ENCODE results near the gene WDR82.

The WDR82 gene

DNA sequence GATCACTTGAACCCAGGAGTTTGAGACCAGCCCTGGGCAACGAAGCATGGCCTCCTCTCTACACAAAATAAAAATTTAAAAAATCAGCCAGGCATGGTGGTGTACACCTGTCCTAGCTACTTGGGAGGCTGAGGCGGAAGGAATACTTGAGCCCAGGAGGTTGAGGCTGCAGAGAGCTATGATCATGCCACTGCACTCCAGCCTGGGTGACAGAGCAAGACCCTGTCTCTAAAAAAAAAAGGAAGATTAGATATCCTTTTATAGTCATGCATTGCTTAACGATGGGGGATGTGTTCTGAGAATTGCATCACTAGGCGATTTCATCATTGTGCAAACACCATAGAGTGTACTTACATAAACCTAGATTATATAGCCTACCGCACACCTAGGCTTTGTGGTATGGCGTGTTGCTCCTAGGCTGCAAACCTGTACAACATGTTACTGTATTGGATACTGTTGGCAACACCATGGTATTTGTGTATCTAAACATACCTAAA is 67.9 kb downstream of the WDR82 start:
- ATAC-seq (ENCODE audit: insufficient read depth, low read depth) (no peak), DNase-seq (no peak)
- H4K20me1 ChIP-seq (ENCODE audit: insufficient read depth, low read length), result no peaks in the 10 kb centered on the region; the same call in 1 of the 2 replicates
- no peak overlapping the region for H3K27ac ChIP-seq (ENCODE audit: low read length)
- no peak overlapping the region for H3K4me2 ChIP-seq (ENCODE audit: insufficient read depth, low read length)
- H3K9ac ChIP-seq (ENCODE audit: low read depth, low read length), result no peak overlapping the region
- TF ChIP-seq, protein P1, sequence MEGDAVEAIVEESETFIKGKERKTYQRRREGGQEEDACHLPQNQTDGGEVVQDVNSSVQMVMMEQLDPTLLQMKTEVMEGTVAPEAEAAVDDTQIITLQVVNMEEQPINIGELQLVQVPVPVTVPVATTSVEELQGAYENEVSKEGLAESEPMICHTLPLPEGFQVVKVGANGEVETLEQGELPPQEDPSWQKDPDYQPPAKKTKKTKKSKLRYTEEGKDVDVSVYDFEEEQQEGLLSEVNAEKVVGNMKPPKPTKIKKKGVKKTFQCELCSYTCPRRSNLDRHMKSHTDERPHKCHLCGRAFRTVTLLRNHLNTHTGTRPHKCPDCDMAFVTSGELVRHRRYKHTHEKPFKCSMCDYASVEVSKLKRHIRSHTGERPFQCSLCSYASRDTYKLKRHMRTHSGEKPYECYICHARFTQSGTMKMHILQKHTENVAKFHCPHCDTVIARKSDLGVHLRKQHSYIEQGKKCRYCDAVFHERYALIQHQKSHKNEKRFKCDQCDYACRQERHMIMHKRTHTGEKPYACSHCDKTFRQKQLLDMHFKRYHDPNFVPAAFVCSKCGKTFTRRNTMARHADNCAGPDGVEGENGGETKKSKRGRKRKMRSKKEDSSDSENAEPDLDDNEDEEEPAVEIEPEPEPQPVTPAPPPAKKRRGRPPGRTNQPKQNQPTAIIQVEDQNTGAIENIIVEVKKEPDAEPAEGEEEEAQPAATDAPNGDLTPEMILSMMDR (IDR thresholded peaks at IDR 0.05; ENCODE audit: borderline replicate concordance, extremely low read depth, low read length, poor library complexity, severe bottlenecking), result no peak
- TF ChIP-seq EZH2 (IDR thresholded peaks at IDR 0.05; ENCODE audit: borderline replicate concordance, low read depth, low read length, severe bottlenecking), result no peak
- no peaks in the 10 kb centered on the region for H3K4me1 ChIP-seq (ENCODE audit: insufficient read depth, low read length)
- H3K4me3 ChIP-seq (ENCODE audit: low read depth in 1 of 2, low read length in 2 of 2), result no peak overlapping the region
- H3K27me3 ChIP-seq (ENCODE audit: insufficient read depth, low read length, poor library complexity), result no peaks in the 10 kb centered on the region
- H3K36me3 ChIP-seq (ENCODE audit: insufficient read depth, low read length), result peaks cover 95% of the 10 kb centered on the region
- H2AFZ ChIP-seq (ENCODE audit: low read depth, low read length), result no peak overlapping the region
- H3K79me2 ChIP-seq (ENCODE audit: insufficient read depth, low read length), result no peaks in the 10 kb centered on the region
- H3K9me3 ChIP-seq (ENCODE audit: insufficient read depth, low read length, severe bottlenecking), result no peaks in the 10 kb centered on the region

GRCh38 chr3:52210037-52210436 is 68.4 kb downstream of the WDR82 start:
- peaks cover 95% of the 10 kb centered on the region for H3K36me3 ChIP-seq (ENCODE audit: insufficient read depth, low read length)
- no peak overlapping the region for H3K4me3 ChIP-seq (ENCODE audit: low read depth in 1 of 2, low read length in 2 of 2)
- no peak for TF ChIP-seq EZH2 (IDR thresholded peaks at IDR 0.05; ENCODE audit: borderline replicate concordance, low read depth, low read length, severe bottlenecking)
- TF ChIP-seq, protein P1 (IDR thresholded peaks at IDR 0.05; ENCODE audit: borderline replicate concordance, extremely low read depth, low read length, poor library complexity, severe bottlenecking), result no peak
- no peak overlapping the region for H2AFZ ChIP-seq (ENCODE audit: low read depth, low read length)
- H3K4me2 ChIP-seq (ENCODE audit: insufficient read depth, low read length), result no peak overlapping the region
- ATAC-seq (ENCODE audit: insufficient read depth, low read depth), result no peak
- no peaks in the 10 kb centered on the region for H3K79me2 ChIP-seq (ENCODE audit: insufficient read depth, low read length)
- no peaks in the 10 kb centered on the region; the same call in 1 of the 2 replicates for H4K20me1 ChIP-seq (ENCODE audit: insufficient read depth, low read length)
- H3K4me1 ChIP-seq (ENCODE audit: insufficient read depth, low read length), result no peaks in the 10 kb centered on the region
- no peaks in the 10 kb centered on the region for H3K27me3 ChIP-seq (ENCODE audit: insufficient read depth, low read length, poor library complexity)
- no peaks in the 10 kb centered on the region for H3K9me3 ChIP-seq (ENCODE audit: insufficient read depth, low read length, severe bottlenecking)
- H3K27ac ChIP-seq (ENCODE audit: low read length), result no peak overlapping the region
- H3K9ac ChIP-seq (ENCODE audit: low read depth, low read length), result no peak overlapping the region
- DNase-seq, result no peak

GRCh38 chr3:52208556-52208955 is 69.9 kb downstream of the WDR82 start:
- Histone ChIP-seq H3K79me2 (ENCODE audit: insufficient read depth, low read length) (no peaks in the 10 kb centered on the region), H2AFZ (ENCODE audit: low read depth, low read length) (no peak overlapping the region), H3K4me1 (ENCODE audit: insufficient read depth, low read length) (no peaks in the 10 kb centered on the region), H3K36me3 (ENCODE audit: insufficient read depth, low read length) (peaks cover 95% of the 10 kb centered on the region), H3K4me3 (ENCODE audit: low read depth in 1 of 2, low read length in 2 of 2) (no peak overlapping the region), H4K20me1 (ENCODE audit: insufficient read depth, low read length) (no peaks in the 10 kb centered on the region; the same call in 1 of the 2 replicates), H3K9me3 (ENCODE audit: insufficient read depth, low read length, severe bottlenecking) (no peaks in the 10 kb centered on the region), H3K27ac (ENCODE audit: low read length) (no peak overlapping the region), H3K9ac (ENCODE audit: low read depth, low read length) (no peak overlapping the region), H3K27me3 (ENCODE audit: insufficient read depth, low read length, poor library complexity) (no peaks in the 10 kb centered on the region), H3K4me2 (ENCODE audit: insufficient read depth, low read length) (no peak overlapping the region)
- no peak for DNase-seq
- no peak for TF ChIP-seq EZH2 (IDR thresholded peaks at IDR 0.05; ENCODE audit: borderline replicate concordance, low read depth, low read length, severe bottlenecking)
- TF ChIP-seq, protein P1 (IDR thresholded peaks at IDR 0.05; ENCODE audit: borderline replicate concordance, extremely low read depth, low read length, poor library complexity, severe bottlenecking), result no peak
- ATAC-seq (ENCODE audit: insufficient read depth, low read depth), result no peak

Measured in DND-41 (cell line).